ENCODE measurements around the gene HNRNPA3. TPM values are rescaled to one million over a fixed set of nuclear protein-coding genes. Genes with fewer than 3 reads are reported as not detected.
A peak's percentile ranks its signal among the peaks of the same experiment; 100 is the strongest.

The HNRNPA3 gene
- total RNA-seq, 1 experiment from 2014 or later: 290 TPM

- H3K4me3 ChIP-seq: no peak overlapping the region
- POLR2A ChIA-PET (ENCODE audit: unreplicated experiment): interaction anchor here (0.7 kb wide), 1 partner anchor 20 kb away, joined by 4 read pairs; no protein-coding TSS in a partner anchor
- H3K4me2 ChIP-seq: no peak overlapping the region
- H3F3A ChIP-seq (ENCODE audit: insufficient read depth, low read depth): peaks cover 73% of the 10 kb centered on the region
- no peak overlapping the region for H2AFZ ChIP-seq
- H3K9me2 ChIP-seq (ENCODE audit: insufficient read depth): no peaks in the 10 kb centered on the region
- H3K36me3 ChIP-seq (ENCODE audit: low read depth): peaks cover 77% of the 10 kb centered on the region
- no peak overlapping the region for H3K27ac ChIP-seq
- intact Hi-C loops (cut with micrococcal nuclease; ENCODE audit: unreplicated experiment): loop anchor here (1.0 kb wide), 1 partner anchor 8 kb away; no protein-coding TSS in a partner anchor
- no peaks in the 10 kb centered on the region for H3K9me3 ChIP-seq (ENCODE audit: insufficient read depth, low read depth)
- no peak for TF ChIP-seq EZH2 (IDR thresholded peaks at IDR 0.05; ENCODE audit: low read depth)
- peaks cover 55% of the 10 kb centered on the region for H4K20me1 ChIP-seq (ENCODE audit: insufficient read depth)
- peaks cover 34% of the 10 kb centered on the region for H3K4me1 ChIP-seq (replicated peaks; ENCODE audit: insufficient read depth)
- H3K27me3 ChIP-seq (ENCODE audit: insufficient read depth, low read depth): no peaks in the 10 kb centered on the region
- BruUV-seq (replicated peaks): no TSS peak
- CTCF ChIA-PET: interaction anchor here (0.6 kb wide), 1 partner anchor 18 kb away, joined by 3 read pairs; no protein-coding TSS in a partner anchor
- DNase-seq: no peak
- H3K79me2 ChIP-seq (ENCODE audit: low read depth): peaks cover 94% of the 10 kb centered on the region
Observed at GRCh38 chr2:177237932-177238331, 25.3 kb downstream of the HNRNPA3 start.

GRCh38 chr2:177239053-177239452 lies 26.5 kb downstream of the HNRNPA3 start:
- TF ChIP-seq CTCF (conservative IDR thresholded peaks at IDR 0.05) (no peak), EZH2 (IDR thresholded peaks at IDR 0.05; ENCODE audit: low read depth) (no peak)
- Histone ChIP-seq H3K36me3 (ENCODE audit: low read depth) (peaks cover 67% of the 10 kb centered on the region), H3K4me2 (no peak overlapping the region), H3K4me3 (no peak overlapping the region), H2AFZ (no peak overlapping the region), H3K27ac (no peak overlapping the region; the same call in 1 of the 2 replicates), H3K9me3 (ENCODE audit: insufficient read depth, low read depth) (no peaks in the 10 kb centered on the region), H3K79me2 (ENCODE audit: low read depth) (peaks cover 97% of the 10 kb centered on the region), H3F3A (ENCODE audit: insufficient read depth, low read depth) (peaks cover 74% of the 10 kb centered on the region), H3K4me1 (replicated peaks; ENCODE audit: insufficient read depth) (peaks cover 45% of the 10 kb centered on the region), H4K20me1 (ENCODE audit: insufficient read depth) (peaks cover 47% of the 10 kb centered on the region), H3K9me2 (ENCODE audit: insufficient read depth) (no peaks in the 10 kb centered on the region), H3K27me3 (ENCODE audit: insufficient read depth, low read depth) (no peaks in the 10 kb centered on the region)
- POLR2A ChIA-PET (ENCODE audit: unreplicated experiment): no interaction called here
- CTCF ChIA-PET: interaction anchor here (1.7 kb wide), 1 partner anchor 74 kb away, joined by 22 read pairs; no protein-coding TSS in a partner anchor
- intact Hi-C loops (cut with micrococcal nuclease; ENCODE audit: unreplicated experiment): no loop called here
- DNase-seq: no peak
- no TSS peak for BruUV-seq (replicated peaks)

- Histone ChIP-seq H3F3A (ENCODE audit: insufficient read depth, low read depth) (peaks cover 74% of the 10 kb centered on the region), H3K4me3 (no peak overlapping the region), H3K9me3 (ENCODE audit: insufficient read depth, low read depth) (no peaks in the 10 kb centered on the region), H3K27ac (peak overlapping the region; percentile 97), H3K4me1 (replicated peaks; ENCODE audit: insufficient read depth) (peaks cover 56% of the 10 kb centered on the region), H2AFZ (no peak overlapping the region), H3K27me3 (ENCODE audit: insufficient read depth, low read depth) (no peaks in the 10 kb centered on the region), H3K79me2 (ENCODE audit: low read depth) (peaks cover 97% of the 10 kb centered on the region), H3K4me2 (peak overlapping the region; percentile 77), H4K20me1 (ENCODE audit: insufficient read depth) (peaks cover 37% of the 10 kb centered on the region), H3K9me2 (ENCODE audit: insufficient read depth) (no peaks in the 10 kb centered on the region), H3K36me3 (ENCODE audit: low read depth) (peaks cover 64% of the 10 kb centered on the region)
- no peak for TF ChIP-seq CTCF (conservative IDR thresholded peaks at IDR 0.05)
- TF ChIP-seq EZH2 (IDR thresholded peaks at IDR 0.05; ENCODE audit: low read depth): no peak
- BruUV-seq (replicated peaks): no TSS peak
- POLR2A ChIA-PET (ENCODE audit: unreplicated experiment): interaction anchor here (0.6 to 0.7 kb wide), 2 partner anchors 25 to 75 kb away, joined by 5 to 9 read pairs; partner anchors contain the start of gene NFE2L2
- DNase-seq: peak in 1 of 2 experiments; percentile 47
- intact Hi-C loops (cut with micrococcal nuclease; ENCODE audit: unreplicated experiment): loop anchor here (5.0 kb wide), 2 partner anchors 92 to 1308 kb away; no protein-coding TSS in a partner anchor
- CTCF ChIA-PET: interaction anchor here (0.7 to 1.7 kb wide), 2 partner anchors 75 to 1797 kb away, joined by 7 to 22 read pairs; no protein-coding TSS in a partner anchor
Observed at GRCh38 chr2:177239932-177240630, 27.5 kb downstream of the HNRNPA3 start.

Measured in PC-9 (cell line).